ENCODE results near the gene PSMB8.
A peak's percentile ranks its signal among the peaks of the same experiment; 100 is the strongest.

Gene PSMB8

GRCh38 chr6:32855467-32856174 is 11.8 kb upstream of the PSMB8 start:
- no peak for DNase-seq

- DNase-seq = peak; percentile 47 to 67
These were observed 10.7 kb upstream of the PSMB8 start for GRCh38 chr6:32854376-32855178.

GRCh38 chr6:32853541-32854375 is 9.9 kb upstream of the PSMB8 start, which contains the start of the genes PSMB9 and TAP1:
PSMB9 (plus strand) TSS chr6:32854192; CDS start chr6:32854230, 38 bp downstream.
TAP1 (minus strand) TSS chr6:32853704; CDS start chr6:32853636, 68 bp downstream.
- DNase-seq = peak; percentile 95

- peak; percentile 53 to 62 for DNase-seq
These were observed 9.1 kb upstream of the PSMB8 start for GRCh38 chr6:32852844-32853540.

GRCh38 chr6:32852018-32852843 is 8.4 kb upstream of the PSMB8 start:
- DNase-seq = peak; percentile 14 to 37

- no peak for DNase-seq
These were observed 7.2 kb upstream of the PSMB8 start for GRCh38 chr6:32851025-32851424.

- no peak for DNase-seq
These were observed 5.3 kb upstream of the PSMB8 start for GRCh38 chr6:32849126-32849525.

- no peak for DNase-seq
These were observed 3.9 kb upstream of the PSMB8 start for GRCh38 chr6:32847795-32848194.

- DNase-seq = no peak
These were observed 3.2 kb upstream of the PSMB8 start for GRCh38 chr6:32847004-32847403.

- DNase-seq = peak; percentile 54 to 55
These were observed 1.6 kb upstream of the PSMB8 start for GRCh38 chr6:32845384-32845884.

- DNase-seq = no peak
These were observed 1.1 kb upstream of the PSMB8 start for GRCh38 chr6:32844839-32845383.

- DNase-seq = no peak
These were observed 392 bp downstream of the PSMB8 start for GRCh38 chr6:32843331-32843978.

GRCh38 chr6:32842690-32843089 is 1.2 kb downstream of the PSMB8 start:
- no peak for DNase-seq

- DNase-seq = no peak
These were observed 1.7 kb downstream of the PSMB8 start for GRCh38 chr6:32842021-32842650.

- peak in 1 of 2 donors; percentile 53 for DNase-seq
These were observed 3.1 kb downstream of the PSMB8 start for GRCh38 chr6:32840604-32841246.

GRCh38 chr6:32839356-32839755 is 4.5 kb downstream of the PSMB8 start:
- no peak for DNase-seq

GRCh38 chr6:32838114-32838958 is 5.5 kb downstream of the PSMB8 start, which contains the start of gene TAP2:
TAP2 (minus strand) TSS chr6:32838739; CDS start chr6:32838233, 506 bp downstream.
- peak; percentile 95 to 98 for DNase-seq

GRCh38 chr6:32837651-32838113 is 6.2 kb downstream of the PSMB8 start:
- DNase-seq = no peak
